ENCODE data around the gene FUT6.

DNA sequence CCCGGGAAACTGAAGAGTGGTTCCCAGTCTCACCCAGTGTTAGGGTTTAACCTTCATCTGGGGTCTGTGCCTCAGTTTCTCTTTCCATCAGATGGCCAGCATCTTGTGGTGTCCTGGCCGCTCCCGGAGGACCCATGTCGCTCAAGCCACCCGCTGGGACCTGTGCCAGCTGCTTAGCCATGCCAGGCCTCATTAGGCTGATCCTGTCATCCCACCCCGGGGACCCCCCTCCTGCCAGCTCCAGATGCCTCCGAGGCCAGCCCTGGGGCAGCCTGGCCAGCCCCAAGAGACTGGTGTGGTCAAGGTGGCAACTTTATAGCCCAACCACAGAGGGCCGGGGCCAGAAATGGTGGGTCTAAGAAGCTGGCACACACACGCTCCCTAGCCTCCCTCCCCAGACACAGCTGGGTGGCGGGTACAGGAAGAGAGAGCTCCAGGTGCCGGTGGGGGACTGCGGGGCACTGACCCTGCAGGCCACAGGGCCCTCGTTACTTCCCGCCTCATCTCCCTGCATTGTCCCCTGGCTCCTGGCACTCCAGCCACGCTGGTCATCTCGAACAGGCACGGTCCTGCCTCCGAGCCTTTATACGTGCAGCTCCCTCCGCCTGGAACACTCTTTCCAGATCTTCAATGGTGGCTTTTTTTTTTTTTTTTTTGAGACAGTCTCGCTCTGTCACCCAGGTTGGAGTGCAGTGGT is 31.2 kb downstream of the FUT6 start:
- TF ChIP-seq POLR2A (IDR thresholded peaks at IDR 0.05) (no peak), CTCF (IDR thresholded peaks at IDR 0.05) (no peak)
